Parathyroid adenoma (tissue), 2 donors: ENCODE measurements around the gene COG3.
"Not testable (repeated sequence)": the region's sequence is repeated elsewhere in the genome, so short reads cannot be mapped to it uniquely, and the experiment has no call there.

Experiments used
- H2AFZ ChIP-seq: fragments of 300-600 bp; sonication (generic); one replicate; pipeline ENCODE4 v1.7.0; 2017; ENCODE audit warnings: antibody characterized with exemption, mild to moderate bottlenecking
- H3K27ac ChIP-seq: fragments of 300-600 bp; sonication (generic); one replicate; pipeline ENCODE4 v1.7.0; 2017
- H3K27me3 ChIP-seq: fragments of 300-600 bp; sonication (generic); one replicate; pipeline ENCODE4 v1.7.0; 2017; ENCODE audit warnings: low read length; ENCODE audit not compliant: control insufficient read depth, insufficient read depth
- H3K36me3 ChIP-seq: fragments of 300-600 bp; sonication (generic); one replicate; pipeline ENCODE4 v1.7.0; 2017; ENCODE audit warnings: low read length; ENCODE audit not compliant: control insufficient read depth, insufficient read depth
- H3K4me1 ChIP-seq: fragments of 300-600 bp; sonication (generic); one replicate; pipeline ENCODE4 v1.7.0; 2017; ENCODE audit warnings: control low read depth
- H3K4me2 ChIP-seq: fragments of 300-600 bp; sonication (generic); one replicate; pipeline ENCODE4 v1.7.0; 2017; ENCODE audit warnings: low read length
- H3K4me3 ChIP-seq: fragments of 300-600 bp; sonication (generic); one replicate; pipeline ENCODE4 v1.7.0; 2017; ENCODE audit warnings: low read depth, low read length
- H3K79me2 ChIP-seq: fragments of 300-600 bp; sonication (generic); one replicate; pipeline ENCODE4 v1.7.0; 2017; ENCODE audit warnings: control low read depth
- H3K9ac ChIP-seq: fragments of 300-600 bp; sonication (generic); one replicate; pipeline ENCODE4 v1.7.0; 2017; ENCODE audit warnings: mild to moderate bottlenecking
- H3K9me3 ChIP-seq: fragments of 300-600 bp; sonication (generic); one replicate; pipeline ENCODE4 v1.7.0; 2017; ENCODE audit warnings: low read length; ENCODE audit not compliant: control insufficient read depth
- CTCF ChIP-seq: fragments of 300-600 bp; sonication (generic); IDR thresholded peaks from one replicate; pipeline ENCODE4 v1.7.0; 2017; ENCODE audit warnings: antibody characterized with exemption, mild to moderate bottlenecking
- donor health status: primary hyperparathyroidism.

The COG3 gene

DNA sequence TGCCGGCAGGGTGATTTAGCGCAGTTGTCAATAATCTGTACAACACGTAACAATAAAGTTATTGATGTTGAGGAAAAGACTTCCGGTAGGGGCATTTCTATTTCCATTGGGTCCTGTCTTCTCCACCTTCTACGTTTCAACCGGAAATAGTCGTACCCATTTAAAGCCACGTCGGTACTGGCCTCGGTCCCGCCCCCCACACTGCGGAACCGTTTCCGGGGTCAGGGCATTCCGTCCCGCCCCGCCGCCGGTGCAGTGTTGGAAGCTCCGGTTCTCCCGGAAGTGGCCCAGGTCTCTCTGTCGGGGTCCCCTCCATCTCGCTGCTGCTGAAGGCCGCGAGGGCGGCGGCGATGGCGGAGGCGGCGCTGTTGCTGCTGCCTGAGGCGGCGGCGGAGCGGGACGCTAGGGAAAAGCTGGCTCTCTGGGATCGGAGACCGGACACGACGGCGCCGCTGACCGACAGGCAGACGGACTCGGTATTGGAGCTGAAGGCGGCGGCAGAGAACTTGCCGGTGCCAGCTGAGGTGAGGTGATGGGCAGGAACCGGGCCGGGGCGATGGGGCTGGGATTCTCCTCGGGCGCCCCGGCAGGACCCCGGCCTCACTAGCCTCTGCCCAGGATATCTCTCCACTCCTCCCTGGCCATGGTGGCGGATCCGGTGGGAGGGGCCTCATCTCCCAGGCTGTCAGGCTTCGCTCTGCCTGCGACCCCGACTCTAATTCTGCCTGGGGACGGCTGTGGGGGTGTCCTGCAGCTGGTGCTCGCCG lies at the start of gene COG3:
Gene COG3 (plus strand): TSS at position 253 of the 767 bp plus-strand sequence. CDS start 98 bp downstream, at position 351.
- Histone ChIP-seq H3K36me3 (no peaks in the 10 kb centered on the region), H3K4me2 (peak within 1 kb of the TSS; percentile 86), H2AFZ (peak within 1 kb of the TSS; percentile 93), H3K9me3 (no peaks in the 10 kb centered on the region), H3K4me3 (peak within 1 kb of the TSS; percentile 92), H3K9ac (peak within 1 kb of the TSS; percentile 93), H3K27ac (peak within 1 kb of the TSS; percentile 88), H3K27me3 (no peaks in the 10 kb centered on the region), H3K79me2 (peaks cover 3% of the 10 kb centered on the region), H3K4me1 (no peaks in the 10 kb centered on the region)
- TF ChIP-seq CTCF = no peak

DNA sequence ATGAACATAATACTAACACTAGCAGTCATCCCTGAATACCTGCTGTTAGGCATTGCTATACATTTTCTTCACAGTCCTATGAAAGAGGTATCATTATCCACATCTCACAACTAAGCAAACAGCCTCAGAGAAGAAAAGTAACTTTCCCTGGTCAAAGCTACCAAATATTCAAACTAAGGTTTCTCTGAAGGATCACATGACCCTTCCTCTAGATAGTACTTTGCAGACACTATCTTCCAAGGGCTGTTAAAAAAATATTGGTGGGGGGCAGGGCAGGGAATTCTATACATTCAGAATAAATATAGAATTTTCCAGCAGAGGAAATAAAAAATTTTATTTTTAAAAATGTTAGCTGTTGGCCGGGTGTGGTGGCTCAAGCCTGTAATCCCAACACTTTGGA lies 49.6 kb upstream of the COG3 start:
- Histone ChIP-seq H3K4me2 (no peak overlapping the region), H2AFZ (no peak overlapping the region), H3K79me2 (no peaks in the 10 kb centered on the region), H3K4me1 (no peaks in the 10 kb centered on the region), H3K36me3 (no peaks in the 10 kb centered on the region), H3K27me3 (no peaks in the 10 kb centered on the region), H3K9me3 (no peaks in the 10 kb centered on the region), H3K9ac (no peak overlapping the region), H3K4me3 (peak overlapping the region; percentile 9), H3K27ac (peak overlapping the region; percentile 32)
- TF ChIP-seq CTCF = no peak

- no peaks in the 10 kb centered on the region for H3K36me3 ChIP-seq
- H3K27me3 ChIP-seq = no peaks in the 10 kb centered on the region
- peak overlapping the region; percentile 80 for H3K4me3 ChIP-seq
- H3K27ac ChIP-seq = no peak overlapping the region
- H3K79me2 ChIP-seq = no peaks in the 10 kb centered on the region
- no peaks in the 10 kb centered on the region for H3K4me1 ChIP-seq
- no peak overlapping the region for H3K9ac ChIP-seq
- H3K9me3 ChIP-seq = no peaks in the 10 kb centered on the region
- no peak overlapping the region for H3K4me2 ChIP-seq
- H2AFZ ChIP-seq = no peak overlapping the region
- no peak for TF ChIP-seq CTCF
These were observed 48.1 kb upstream of the COG3 start for GRCh38 chr13:45416516-45417128.

DNA sequence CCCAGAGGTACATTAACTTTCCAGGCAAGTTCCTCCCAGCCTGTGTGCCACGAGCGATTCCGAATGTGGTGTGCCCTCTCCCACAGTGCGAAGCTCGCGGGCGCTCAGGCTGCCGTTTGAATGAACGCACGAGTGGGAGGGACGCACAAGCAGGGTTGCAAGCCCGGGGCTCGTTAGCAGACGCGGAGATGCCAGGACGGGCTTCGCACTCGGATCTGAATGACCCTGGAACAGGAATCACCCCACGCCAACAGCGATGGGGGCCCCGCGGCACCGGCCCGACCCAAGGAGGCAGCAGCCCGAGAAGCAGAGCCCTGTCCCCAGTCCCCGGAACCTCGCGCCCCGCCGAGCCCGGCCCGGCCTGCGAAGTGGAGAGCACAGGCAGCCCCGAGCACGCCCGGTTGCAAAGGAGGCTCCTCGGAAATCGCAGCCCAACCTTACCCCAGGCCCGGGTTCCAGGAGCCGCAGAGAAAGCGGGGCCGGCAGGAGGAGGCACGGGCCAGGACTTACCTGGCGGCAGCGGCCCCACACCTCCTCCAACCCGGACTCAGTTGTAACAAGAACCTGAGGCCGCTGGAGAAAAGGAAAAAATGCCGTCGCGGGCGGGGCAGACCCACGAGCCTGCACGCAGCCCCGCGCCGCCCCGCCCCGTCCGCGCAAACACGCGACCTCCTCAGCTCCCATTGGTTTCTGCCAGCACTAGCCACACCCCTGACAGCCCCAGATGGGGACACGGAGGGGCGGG lies 46.8 kb upstream of the COG3 start, which contains the start of gene SLC25A30:
Gene SLC25A30 (minus strand): TSS at position 584 of the 745 bp plus-strand sequence. CDS start 6,948 bp downstream, outside the sequence.
- Histone ChIP-seq H3K9ac (no peak within 1 kb of the TSS), H3K4me2 (peak within 1 kb of the TSS; percentile 81), H3K9me3 (no peaks in the 10 kb centered on the region), H2AFZ (peak within 1 kb of the TSS; percentile 90), H3K4me3 (peak within 1 kb of the TSS; percentile 80), H3K4me1 (no peaks in the 10 kb centered on the region), H3K36me3 (no peaks in the 10 kb centered on the region), H3K27me3 (no peaks in the 10 kb centered on the region), H3K27ac (peak within 1 kb of the TSS; percentile 70), H3K79me2 (no peaks in the 10 kb centered on the region)
- no peak for TF ChIP-seq CTCF

GRCh38 chr13:45419389-45419788 lies 45.4 kb upstream of the COG3 start:
- not testable (repeated sequence) for H3K9ac ChIP-seq, H3K4me3 ChIP-seq, H3K27me3 ChIP-seq, H3K4me1 ChIP-seq, H3K36me3 ChIP-seq, H3K79me2 ChIP-seq, H3K27ac ChIP-seq, H3K4me2 ChIP-seq, H3K9me3 ChIP-seq, H2AFZ ChIP-seq
